DMS153 (cell line): ENCODE data around the gene KLC1.

Source experiments
- DNase-seq: peaks from one replicate; lab custom pipeline; 2025; lab: John Stamatoyannopoulos, UW

KLC1 gene

GRCh38 chr14:103659631-103660030 is 30.6 kb downstream of the KLC1 start:
- no peak for DNase-seq

- no peak for DNase-seq
Observed at GRCh38 chr14:103662029-103662428, 33.0 kb downstream of the KLC1 start.

GRCh38 chr14:103662591-103662990 is 33.6 kb downstream of the KLC1 start:
- no peak for DNase-seq

- no peak for DNase-seq
Observed at GRCh38 chr14:103663506-103663905, 34.5 kb downstream of the KLC1 start.

GRCh38 chr14:103667671-103668070 is 38.7 kb downstream of the KLC1 start:
- no peak for DNase-seq

GRCh38 chr14:103668117-103668516 is 39.1 kb downstream of the KLC1 start:
- DNase-seq: no peak

GRCh38 chr14:103669370-103669769 is 40.4 kb downstream of the KLC1 start:
- DNase-seq: no peak

- no peak for DNase-seq
Observed at GRCh38 chr14:103671911-103672310, 42.9 kb downstream of the KLC1 start.

- DNase-seq: no peak
Observed at GRCh38 chr14:103675957-103676356, 46.9 kb downstream of the KLC1 start.

GRCh38 chr14:103676881-103677675 is 48.1 kb downstream of the KLC1 start:
- DNase-seq: no peak

- DNase-seq: no peak
Observed at GRCh38 chr14:103679351-103679750, 50.3 kb downstream of the KLC1 start.

GRCh38 chr14:103680491-103681231 is 51.6 kb downstream of the KLC1 start:
- DNase-seq: no peak

- no peak for DNase-seq
Observed at GRCh38 chr14:103683139-103683538, 54.1 kb downstream of the KLC1 start.

GRCh38 chr14:103684471-103684870 is 55.5 kb downstream of the KLC1 start:
- no peak for DNase-seq

- DNase-seq: no peak
Observed at GRCh38 chr14:103684871-103685270, 55.9 kb downstream of the KLC1 start.

- no peak for DNase-seq
Observed at GRCh38 chr14:103685276-103686211, 56.5 kb downstream of the KLC1 start.

GRCh38 chr14:103686831-103687485 is 57.9 kb downstream of the KLC1 start:
- no peak for DNase-seq

- no peak for DNase-seq
Observed at GRCh38 chr14:103687712-103688111, 58.7 kb downstream of the KLC1 start.

- DNase-seq: no peak
Observed at GRCh38 chr14:103688441-103688840, 59.4 kb downstream of the KLC1 start.

GRCh38 chr14:103688906-103689902 is 60.2 kb downstream of the KLC1 start:
- DNase-seq: no peak

- DNase-seq: no peak
Observed at GRCh38 chr14:103690332-103690731, 61.3 kb downstream of the KLC1 start.
